Esophagus muscularis mucosa (tissue), 3 donors: ENCODE results near the gene NAA25.

Experiments
- POLR2A ChIP-seq: fragments of 450-650 bp; IDR thresholded peaks from one replicate; pipeline ENCODE4 v1.6.1; 2017; ENCODE audit warnings: antibody characterized with exemption, moderate library complexity, mild to moderate bottlenecking, low read depth
- POLR2AphosphoS5 ChIP-seq, 2 donors: sonication (generic); formaldehyde crosslinking; IDR thresholded peaks; one replicate each; pipeline ENCODE4 v1.6.1; 2017; ENCODE audit warnings: antibody characterized with exemption in 2 of 2
- TF ChIP-seq, protein P1 (sequence below), 3 experiments: fragments of 200-600 bp in 2 of 3; fragments of 450-650 bp in 1 of 3; sonication (generic) in 2 of 3; IDR thresholded peaks; one replicate each; pipeline ENCODE4 v1.5.1; 2017 to 2019; ENCODE audit warnings: antibody characterized with exemption in 3 of 3, mild to moderate bottlenecking in 2 of 3, moderate library complexity in 1 of 3

GRCh38 chr12:112102127-112102526, 6.5 kb downstream of the NAA25 start:
- TF ChIP-seq, protein P1, sequence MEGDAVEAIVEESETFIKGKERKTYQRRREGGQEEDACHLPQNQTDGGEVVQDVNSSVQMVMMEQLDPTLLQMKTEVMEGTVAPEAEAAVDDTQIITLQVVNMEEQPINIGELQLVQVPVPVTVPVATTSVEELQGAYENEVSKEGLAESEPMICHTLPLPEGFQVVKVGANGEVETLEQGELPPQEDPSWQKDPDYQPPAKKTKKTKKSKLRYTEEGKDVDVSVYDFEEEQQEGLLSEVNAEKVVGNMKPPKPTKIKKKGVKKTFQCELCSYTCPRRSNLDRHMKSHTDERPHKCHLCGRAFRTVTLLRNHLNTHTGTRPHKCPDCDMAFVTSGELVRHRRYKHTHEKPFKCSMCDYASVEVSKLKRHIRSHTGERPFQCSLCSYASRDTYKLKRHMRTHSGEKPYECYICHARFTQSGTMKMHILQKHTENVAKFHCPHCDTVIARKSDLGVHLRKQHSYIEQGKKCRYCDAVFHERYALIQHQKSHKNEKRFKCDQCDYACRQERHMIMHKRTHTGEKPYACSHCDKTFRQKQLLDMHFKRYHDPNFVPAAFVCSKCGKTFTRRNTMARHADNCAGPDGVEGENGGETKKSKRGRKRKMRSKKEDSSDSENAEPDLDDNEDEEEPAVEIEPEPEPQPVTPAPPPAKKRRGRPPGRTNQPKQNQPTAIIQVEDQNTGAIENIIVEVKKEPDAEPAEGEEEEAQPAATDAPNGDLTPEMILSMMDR (IDR thresholded peaks at IDR 0.05) = no peak
- TF ChIP-seq POLR2AphosphoS5 (IDR thresholded peaks at IDR 0.05) = no peak
- no peak for TF ChIP-seq POLR2A
